Occipital lobe (tissue), 3 donors: ENCODE data around the gene BCL3. TPM values are rescaled to one million over a fixed set of nuclear protein-coding genes. Genes with fewer than 3 reads are reported as not detected.

Source experiments
- DNase-seq: peaks from one replicate; lab custom pipeline; 2025; lab: John Stamatoyannopoulos, UW
- small RNA-seq: library from RNA; depleted of rRNA; stranded (forward); fragments of <200 nt; gene quantifications from one replicate; pipeline ENCODE3, GENCODE V24; 2014
- total RNA-seq: library from RNA; depleted of rRNA; stranded (reverse); fragments of >200 nt; gene quantifications from one replicate; pipeline ENCODE4 v1.2.3, GENCODE V29; 2014

The BCL3 gene
- total RNA-seq, 1 donor from 2014 or later, result not detected

- no peak for DNase-seq
These were observed 40.5 kb downstream of the BCL3 start for GRCh38 chr19:44788971-44789370.

DNA sequence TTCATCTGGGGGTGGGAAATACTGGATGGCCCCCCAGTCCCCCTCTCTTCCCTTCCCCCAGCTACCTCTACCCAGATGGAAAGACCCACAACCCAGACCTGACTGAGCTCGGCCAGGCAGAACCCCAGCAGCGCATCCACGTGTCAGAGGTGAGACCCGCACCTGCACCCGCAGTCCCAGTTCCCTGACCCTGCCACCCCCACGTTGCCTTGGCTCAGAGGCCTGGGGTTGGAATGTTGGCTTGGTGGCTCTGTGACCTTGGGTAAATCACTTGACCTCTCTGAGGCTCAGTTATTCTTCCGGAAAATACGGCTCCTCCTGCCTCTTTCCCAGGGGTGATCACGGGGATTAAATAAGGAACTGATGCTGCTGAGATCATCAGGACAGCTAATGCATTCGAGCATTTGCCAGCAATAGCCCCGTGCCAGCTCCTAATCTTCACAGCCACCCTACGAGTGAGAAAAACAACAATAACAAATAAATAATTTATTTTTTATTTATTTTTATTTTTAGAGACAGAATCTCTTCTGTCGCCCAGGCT, 41.5 kb downstream of the BCL3 start:
- DNase-seq, result no peak

DNA sequence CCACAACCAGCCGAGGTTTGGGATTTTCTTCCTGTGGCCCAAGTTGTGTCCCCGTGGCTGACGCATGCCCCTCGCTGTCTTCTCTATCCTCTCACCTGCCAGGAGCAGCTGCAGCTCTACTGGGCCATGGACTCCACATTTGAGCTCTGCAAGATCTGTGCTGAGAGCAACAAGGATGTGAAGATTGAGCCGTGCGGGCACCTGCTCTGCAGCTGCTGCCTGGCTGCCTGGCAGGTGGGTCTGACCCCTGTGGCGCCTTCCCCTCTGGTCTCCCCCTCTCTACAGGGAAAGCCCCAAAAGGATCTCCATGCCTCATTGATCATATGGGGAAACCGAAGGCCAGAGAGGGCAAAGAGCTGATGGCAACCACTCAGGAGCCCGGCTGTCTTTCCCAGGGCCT, 43.8 kb downstream of the BCL3 start:
- no peak for DNase-seq

- DNase-seq, result no peak
These were observed 46.1 kb downstream of the BCL3 start for GRCh38 chr19:44794610-44795009.

DNA sequence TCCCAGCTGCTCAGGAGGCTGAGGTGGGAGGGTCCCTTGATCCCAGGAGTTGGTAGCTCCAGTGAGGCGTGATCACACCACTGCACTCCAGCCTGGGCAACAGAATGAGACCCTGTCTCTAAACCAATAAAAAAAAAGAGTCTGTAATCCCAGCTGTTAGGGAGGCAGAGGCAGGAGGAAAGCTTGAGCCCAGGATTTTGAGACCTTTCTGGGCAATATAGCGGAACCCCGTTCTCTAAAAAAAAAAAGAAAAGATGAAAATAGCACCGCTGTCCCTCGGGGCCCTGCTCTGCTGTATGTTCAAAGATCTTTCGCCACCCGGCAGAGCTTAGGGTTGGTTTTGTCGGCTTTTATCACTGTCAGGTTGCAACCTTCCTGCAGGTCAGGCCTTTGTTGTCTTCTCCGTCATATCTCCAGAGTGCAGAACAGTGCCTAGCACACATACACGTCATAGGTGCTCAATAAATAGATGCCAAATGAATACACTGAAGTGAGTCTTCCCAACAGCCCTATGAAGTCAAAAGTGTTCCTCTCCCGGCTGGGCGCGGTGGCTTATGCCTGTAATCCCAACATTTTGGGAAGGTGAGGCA, 47.0 kb downstream of the BCL3 start:
- no peak for DNase-seq

DNA sequence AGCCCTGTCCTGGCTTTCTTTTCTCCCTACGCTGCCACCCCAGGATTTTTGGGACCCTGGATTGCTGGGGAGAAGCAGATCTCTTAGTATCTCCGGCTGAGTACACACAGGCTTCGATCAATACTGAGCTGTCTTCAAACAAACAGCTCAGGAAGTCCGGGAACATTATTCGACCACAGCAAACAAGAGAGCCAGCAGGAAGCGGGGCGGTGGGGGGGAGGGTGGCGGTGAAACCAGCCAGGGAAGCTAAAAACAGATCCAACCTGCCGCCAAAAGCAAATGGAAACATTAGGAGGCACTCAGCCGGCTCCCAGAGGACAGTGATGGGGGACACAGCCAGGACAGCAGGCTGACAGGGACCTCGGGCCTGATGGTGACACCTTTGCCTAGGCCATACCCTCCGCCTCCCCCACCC, 48.2 kb downstream of the BCL3 start:
- no peak for DNase-seq

DNA sequence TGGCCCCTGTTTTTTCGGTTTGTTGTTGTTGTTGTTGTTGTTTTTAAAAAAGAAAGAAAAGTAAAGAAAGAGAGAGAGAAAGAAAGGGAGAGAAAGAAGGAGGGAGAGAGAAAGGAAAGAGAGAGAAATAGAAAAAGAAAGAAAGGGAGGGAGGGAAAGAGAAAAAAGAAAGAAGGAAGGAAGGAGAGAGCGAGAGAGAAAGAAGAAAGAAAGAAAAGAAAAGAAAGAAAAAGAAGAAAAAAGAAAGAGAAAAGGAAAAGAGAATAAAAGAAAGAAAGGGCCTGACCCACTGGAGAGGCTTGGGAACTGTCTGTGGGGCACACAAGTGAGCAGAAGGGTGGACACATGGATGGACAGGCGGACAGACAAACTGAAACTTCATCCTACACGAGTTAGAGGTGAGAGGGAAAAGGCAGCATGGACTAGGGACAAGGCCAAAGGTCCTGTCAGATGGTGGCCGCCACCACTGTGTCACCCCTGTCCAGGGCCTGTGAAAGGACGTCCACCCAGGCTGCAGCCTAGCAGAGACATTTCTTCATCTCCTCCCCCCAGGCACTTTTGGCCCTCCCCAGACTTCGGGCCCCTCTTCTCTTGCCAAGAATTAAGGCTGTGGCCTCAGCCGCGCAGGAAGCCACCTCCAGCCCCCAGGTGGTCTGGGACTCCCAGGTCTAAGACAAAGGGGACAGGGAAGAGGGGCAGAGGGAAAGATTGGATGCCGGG, 51.3 kb downstream of the BCL3 start:
- no peak for DNase-seq

DNA sequence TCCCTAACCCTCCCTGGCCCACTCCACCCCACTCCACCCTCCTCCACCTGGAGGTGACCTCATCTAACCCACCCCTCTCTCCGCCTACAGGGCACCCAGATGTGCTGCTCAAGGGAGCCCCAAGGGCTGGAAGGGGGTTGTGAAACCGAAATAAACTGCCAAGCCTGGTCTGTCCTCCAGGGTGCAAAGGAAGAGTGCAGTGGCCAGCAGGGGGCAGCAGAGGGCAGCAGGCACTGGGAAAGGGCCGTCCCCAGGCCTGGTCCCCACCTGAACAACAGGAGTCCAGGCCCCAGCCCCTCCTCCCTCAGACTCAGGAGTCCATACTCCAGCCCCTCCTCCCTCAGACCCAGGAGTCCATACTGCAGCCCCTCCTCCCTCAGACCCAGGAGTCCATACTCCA, 52.0 kb downstream of the BCL3 start:
- no peak for DNase-seq

GRCh38 chr19:44803442-44804428, 55.2 kb downstream of the BCL3 start:
- no peak for DNase-seq

- DNase-seq, result no peak
These were observed 57.8 kb downstream of the BCL3 start for GRCh38 chr19:44806291-44806690.

GRCh38 chr19:44807162-44807561, 58.7 kb downstream of the BCL3 start:
- no peak for DNase-seq

- DNase-seq, result no peak
These were observed 59.3 kb downstream of the BCL3 start for GRCh38 chr19:44807652-44808462.

- no peak for DNase-seq
These were observed 60.2 kb downstream of the BCL3 start, which contains the start of gene BCAM for GRCh38 chr19:44808463-44809371. TSS of gene BCAM (plus strand) at chr19:44809103. CDS start at chr19:44809125, 22 bp downstream.

Small RNAs within 50 kb of the gene (small RNA-seq; reads per million reads assigned to genes)
- gene RF00156, result not detected
- not detected for gene RF00285

Other genes starting within 250 kb of the BCL3 start
- 19.5 TPM for gene ZNF180, start 248.2 kb upstream of the BCL3 start, total RNA-seq
- not detected for gene CEACAM20, start 219.0 kb upstream of the BCL3 start, total RNA-seq
- gene IGSF23, start 135.1 kb upstream of the BCL3 start, total RNA-seq, result not detected
- gene PVR, start 104.8 kb upstream of the BCL3 start, total RNA-seq, result 26.5 TPM
- 2.0 TPM for gene CEACAM19, start 77.2 kb upstream of the BCL3 start, total RNA-seq
- not detected for gene CEACAM16, start 49.6 kb upstream of the BCL3 start, total RNA-seq
- gene CBLC, start 29.2 kb downstream of the BCL3 start, total RNA-seq, result not detected
- gene BCAM, start 60.4 kb downstream of the BCL3 start, total RNA-seq, result 2.3 TPM
- 29.2 TPM for gene NECTIN2, start 97.6 kb downstream of the BCL3 start, total RNA-seq
- 23.1 TPM for gene TOMM40, start 142.5 kb downstream of the BCL3 start, total RNA-seq
- 68.9 TPM for gene APOE, start 157.1 kb downstream of the BCL3 start, total RNA-seq
- 5.3 TPM for gene APOC1, start 165.9 kb downstream of the BCL3 start, total RNA-seq
- gene APOC4, start 193.5 kb downstream of the BCL3 start, total RNA-seq, result not detected
- gene APOC2, start 197.3 kb downstream of the BCL3 start, total RNA-seq, result 1.4 TPM
- 27.5 TPM for gene CLPTM1, start 206.7 kb downstream of the BCL3 start, total RNA-seq